Psoas muscle (tissue), 8 donors: ENCODE results near the gene FOXJ1. TPM values are rescaled to one million over a fixed set of nuclear protein-coding genes. Genes with fewer than 3 reads are reported as not detected.
A peak's percentile ranks its signal among the peaks of the same experiment; 100 is the strongest.

Experiments
- ATAC-seq, 4 donors: fragments of 200-7000 bp; cut with Tn5 transposase; one replicate each; pipeline ENCODE4 v1.9.1; 2020; ENCODE audit warnings: moderate library complexity in 3 of 4, mild to moderate bottlenecking in 2 of 4
- DNase-seq, 2 donors: peaks; one replicate each; pipeline ENCODE4 v3.0.0-alpha.2; 2020
- H3K27ac ChIP-seq: fragments of 200-600 bp; one replicate; pipeline ENCODE4 v1.8.0; 2022
- H3K27me3 ChIP-seq, 3 donors: fragments of 200-600 bp in 1 of 3; one replicate each; pipeline versions ENCODE4 v1.6.1 to v1.8.0; 2013 to 2022; ENCODE audit warnings: low read length in 2 of 3, mild to moderate bottlenecking in 2 of 3, moderate library complexity in 1 of 3; ENCODE audit not compliant: insufficient read depth in 3 of 3
- H3K36me3 ChIP-seq, 2 donors: fragments of 200-600 bp in 1 of 2; one replicate each; pipeline versions ENCODE4 v1.6.1 to v1.8.0; 2013 to 2022; ENCODE audit warnings: low read depth in 1 of 2, mild to moderate bottlenecking in 1 of 2, moderate library complexity in 1 of 2; ENCODE audit not compliant: insufficient read depth in 1 of 2
- H3K4me1 ChIP-seq: fragments of 200-600 bp; one replicate; pipeline ENCODE4 v1.8.0; 2022
- H3K4me3 ChIP-seq: fragments of 200-600 bp; one replicate; pipeline ENCODE4 v1.8.0; 2022; ENCODE audit warnings: mild to moderate bottlenecking
- H3K9me3 ChIP-seq: fragments of 200-600 bp; one replicate; pipeline ENCODE4 v1.8.0; 2022
- CTCF ChIP-seq: fragments of 200-600 bp; IDR thresholded peaks from one replicate; pipeline ENCODE4 v1.8.0; 2022; ENCODE audit warnings: antibody characterized with exemption
- WGBS, 3 donors: extraction: QIAGEN DNeasy Blood & Tissue Kit; methylation state at CpG; one replicate each; pipeline versions ENCODE4 v1.1.6 to v1.1.7; 2013; 5-methylcytosine and 5-hydroxymethylcytosine counted together
- intact Hi-C, 2 donors: fragments of 100-400 bp; cut with DNase I; formaldehyde crosslinking; loops; one replicate each; pipeline versions ENCODE4 v1.11.0 to v1.14.2; 2022
- polyA plus RNA-seq, 3 donors: library from polyadenylated mRNA; stranded (reverse); fragments of 200-250 nt; gene quantifications; one replicate each; pipeline ENCODE4 v1.2.3, GENCODE V29; 2013
- total RNA-seq, 4 donors: library from RNA; stranded (reverse); fragmentation: NEBNext Ultra II Directional in 2 of 4; extraction: Animal tissue kit (Norgen Biotek cat#: 25700) in 2 of 4; gene quantifications; one replicate each; pipeline versions ENCODE4 v1.2.1 to v1.2.4, GENCODE V29; 2021 to 2023
- donor health status: healthy with polysubstance abuse.
- donor health status: DM: no; HTN: no; CAD: no; lungs with moderate emphysema.
- donor health status: Bipolar disorder and iron deficiency.
- donor health status: healthy.
- donor health status: DM: yes; HTN: yes; CAD: no.
- donor health status: DM: no; HTN: no; CAD: no.
- donor health status: DM: no; HTN: no; CAD: no.
- donor health status: DM: yes; HTN: yes; CAD: no.

Gene FOXJ1
- total and polyA plus RNA-seq, 7 donors: 0.07 to 0.15 (median 0.11) TPM; not detected in 2

GRCh38 chr17:76150712-76151622 lies 9.9 kb upstream of the FOXJ1 start:
- H3K36me3 ChIP-seq: peaks cover 0 to 56% of the 10 kb centered on the region in 2 donors
- DNase-seq: no peak
- no peaks in the 10 kb centered on the region for H3K27me3 ChIP-seq
- no peak overlapping the region for H3K27ac ChIP-seq
- H3K9me3 ChIP-seq: no peaks in the 10 kb centered on the region
- no peak overlapping the region for H3K4me3 ChIP-seq
- no peak for TF ChIP-seq CTCF
- 76 to 85% (median 76%) methylated on average over 23 of the region's 23 CpGs for WGBS, 3 donors
- peak in 1 of 4 donors; percentile 36 for ATAC-seq
- H3K4me1 ChIP-seq: peaks cover 3% of the 10 kb centered on the region
- intact Hi-C loops: no loop called here

GRCh38 chr17:76149214-76149613 lies 8.2 kb upstream of the FOXJ1 start:
- no peak overlapping the region for H3K4me3 ChIP-seq
- no peak for TF ChIP-seq CTCF
- peaks cover 0 to 56% of the 10 kb centered on the region in 2 donors for H3K36me3 ChIP-seq
- H3K4me1 ChIP-seq: no peaks in the 10 kb centered on the region
- intact Hi-C loops: no loop called here
- WGBS, 3 donors: 88 to 91% (median 90%) methylated on average over 10 of the region's 10 CpGs
- DNase-seq: no peak
- ATAC-seq: no peak
- H3K9me3 ChIP-seq: no peaks in the 10 kb centered on the region
- no peaks in the 10 kb centered on the region for H3K27me3 ChIP-seq
- no peak overlapping the region for H3K27ac ChIP-seq

GRCh38 chr17:76148015-76148326 lies 6.9 kb upstream of the FOXJ1 start:
- 89 to 100% (median 96%) methylated on average over 1 of the region's 1 CpG for WGBS, 3 donors
- Histone ChIP-seq H3K27me3 (no peaks in the 10 kb centered on the region), H3K4me3 (no peak overlapping the region), H3K36me3 (peaks cover 0 to 44% of the 10 kb centered on the region in 2 donors), H3K27ac (no peak overlapping the region), H3K4me1 (no peaks in the 10 kb centered on the region), H3K9me3 (no peaks in the 10 kb centered on the region)
- intact Hi-C loops: no loop called here
- DNase-seq (no peak), ATAC-seq (no peak)
- no peak for TF ChIP-seq CTCF

- intact Hi-C loops: no loop called here
- no peaks in the 10 kb centered on the region for H3K27me3 ChIP-seq
- peak; percentile 45 for TF ChIP-seq CTCF
- no peak overlapping the region for H3K27ac ChIP-seq
- ATAC-seq: no peak
- DNase-seq: no peak
- H3K36me3 ChIP-seq: peaks cover 0 to 39% of the 10 kb centered on the region in 2 donors
- WGBS, 3 donors: 83 to 91% (median 86%) methylated on average over 13 of the region's 13 CpGs
- H3K4me1 ChIP-seq: no peaks in the 10 kb centered on the region
- H3K4me3 ChIP-seq: no peak overlapping the region
- no peaks in the 10 kb centered on the region for H3K9me3 ChIP-seq
These were observed 6.4 kb upstream of the FOXJ1 start for GRCh38 chr17:76147211-76148014.
